Measurements from ENCODE around the gene CTNNA3.

Gene CTNNA3

GRCh38 chr10:66881814-66882213 is 814.2 kb downstream of the CTNNA3 start:
- Histone ChIP-seq H3K9me3 (ENCODE audit: control insufficient read depth, insufficient read depth, low read length) (no peaks in the 10 kb centered on the region), H3K4me1 (ENCODE audit: control insufficient read depth, low read length) (no peaks in the 10 kb centered on the region), H3K4me2 (ENCODE audit: low read length) (no peak overlapping the region), H3K79me2 (ENCODE audit: control insufficient read depth, low read length) (no peaks in the 10 kb centered on the region), H3K9me2 (replicated peaks; ENCODE audit: control insufficient read depth, low read length) (no peaks in the 10 kb centered on the region), H3K4me3 (ENCODE audit: low read length) (no peak overlapping the region), H3F3A (ENCODE audit: control insufficient read depth, insufficient read depth) (no peaks in the 10 kb centered on the region), H3K27ac (ENCODE audit: low read depth, low read length) (no peak overlapping the region), H4K20me1 (ENCODE audit: control insufficient read depth, insufficient read depth, low read depth, low read length) (no peaks in the 10 kb centered on the region), H3K36me3 (ENCODE audit: control insufficient read depth, low read length) (no peaks in the 10 kb centered on the region), H3K27me3 (ENCODE audit: control insufficient read depth, low read length) (no peaks in the 10 kb centered on the region)
- no peak for TF ChIP-seq EZH2phosphoT487 (IDR thresholded peaks at IDR 0.05; ENCODE audit: borderline replicate concordance, low read length)
- TF ChIP-seq, protein P1, sequence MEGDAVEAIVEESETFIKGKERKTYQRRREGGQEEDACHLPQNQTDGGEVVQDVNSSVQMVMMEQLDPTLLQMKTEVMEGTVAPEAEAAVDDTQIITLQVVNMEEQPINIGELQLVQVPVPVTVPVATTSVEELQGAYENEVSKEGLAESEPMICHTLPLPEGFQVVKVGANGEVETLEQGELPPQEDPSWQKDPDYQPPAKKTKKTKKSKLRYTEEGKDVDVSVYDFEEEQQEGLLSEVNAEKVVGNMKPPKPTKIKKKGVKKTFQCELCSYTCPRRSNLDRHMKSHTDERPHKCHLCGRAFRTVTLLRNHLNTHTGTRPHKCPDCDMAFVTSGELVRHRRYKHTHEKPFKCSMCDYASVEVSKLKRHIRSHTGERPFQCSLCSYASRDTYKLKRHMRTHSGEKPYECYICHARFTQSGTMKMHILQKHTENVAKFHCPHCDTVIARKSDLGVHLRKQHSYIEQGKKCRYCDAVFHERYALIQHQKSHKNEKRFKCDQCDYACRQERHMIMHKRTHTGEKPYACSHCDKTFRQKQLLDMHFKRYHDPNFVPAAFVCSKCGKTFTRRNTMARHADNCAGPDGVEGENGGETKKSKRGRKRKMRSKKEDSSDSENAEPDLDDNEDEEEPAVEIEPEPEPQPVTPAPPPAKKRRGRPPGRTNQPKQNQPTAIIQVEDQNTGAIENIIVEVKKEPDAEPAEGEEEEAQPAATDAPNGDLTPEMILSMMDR (IDR thresholded peaks at IDR 0.05; ENCODE audit: low read depth, low read length, poor library complexity, severe bottlenecking): no peak

DNA sequence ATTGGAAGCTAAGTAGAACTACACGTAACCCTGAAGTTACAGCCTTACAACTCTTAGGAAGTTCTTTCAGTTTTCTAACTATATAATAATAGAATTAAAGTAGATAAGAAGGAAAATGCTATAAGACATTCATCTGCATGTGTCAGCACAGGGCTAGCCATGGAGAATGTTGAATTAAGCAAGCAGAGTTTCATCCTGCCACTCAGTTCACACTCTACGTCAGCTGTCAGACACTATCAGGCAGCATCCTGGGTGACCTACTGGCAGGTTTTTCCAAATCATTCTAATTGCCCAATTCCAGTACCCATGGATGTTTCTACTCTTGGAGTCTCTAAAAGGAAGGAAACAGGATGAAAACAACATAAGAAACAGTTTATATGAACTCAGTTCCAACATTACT is 815.2 kb downstream of the CTNNA3 start:
- Histone ChIP-seq H3K27ac (ENCODE audit: low read depth, low read length) (no peak overlapping the region), H3K4me1 (ENCODE audit: control insufficient read depth, low read length) (no peaks in the 10 kb centered on the region), H3K79me2 (ENCODE audit: control insufficient read depth, low read length) (no peaks in the 10 kb centered on the region), H3K9me2 (replicated peaks; ENCODE audit: control insufficient read depth, low read length) (no peaks in the 10 kb centered on the region), H3K27me3 (ENCODE audit: control insufficient read depth, low read length) (no peaks in the 10 kb centered on the region), H4K20me1 (ENCODE audit: control insufficient read depth, insufficient read depth, low read depth, low read length) (no peaks in the 10 kb centered on the region), H3K36me3 (ENCODE audit: control insufficient read depth, low read length) (no peaks in the 10 kb centered on the region), H3F3A (ENCODE audit: control insufficient read depth, insufficient read depth) (no peaks in the 10 kb centered on the region), H3K4me3 (ENCODE audit: low read length) (no peak overlapping the region), H3K4me2 (ENCODE audit: low read length) (no peak overlapping the region), H3K9me3 (ENCODE audit: control insufficient read depth, insufficient read depth, low read length) (no peaks in the 10 kb centered on the region)
- no peak for TF ChIP-seq EZH2phosphoT487 (IDR thresholded peaks at IDR 0.05; ENCODE audit: borderline replicate concordance, low read length)
- TF ChIP-seq, protein P1 (IDR thresholded peaks at IDR 0.05; ENCODE audit: low read depth, low read length, poor library complexity, severe bottlenecking): no peak

- H3K4me3 ChIP-seq (ENCODE audit: low read length): no peak overlapping the region
- H3K27me3 ChIP-seq (ENCODE audit: control insufficient read depth, low read length): no peaks in the 10 kb centered on the region
- no peaks in the 10 kb centered on the region for H3K36me3 ChIP-seq (ENCODE audit: control insufficient read depth, low read length)
- no peaks in the 10 kb centered on the region for H3K79me2 ChIP-seq (ENCODE audit: control insufficient read depth, low read length)
- H3K27ac ChIP-seq (ENCODE audit: low read depth, low read length): no peak overlapping the region
- H3K4me1 ChIP-seq (ENCODE audit: control insufficient read depth, low read length): no peaks in the 10 kb centered on the region
- no peaks in the 10 kb centered on the region for H3F3A ChIP-seq (ENCODE audit: control insufficient read depth, insufficient read depth)
- no peaks in the 10 kb centered on the region for H3K9me3 ChIP-seq (ENCODE audit: control insufficient read depth, insufficient read depth, low read length)
- TF ChIP-seq, protein P1 (IDR thresholded peaks at IDR 0.05; ENCODE audit: low read depth, low read length, poor library complexity, severe bottlenecking): no peak
- TF ChIP-seq EZH2phosphoT487 (IDR thresholded peaks at IDR 0.05; ENCODE audit: borderline replicate concordance, low read length): no peak
- no peaks in the 10 kb centered on the region for H3K9me2 ChIP-seq (replicated peaks; ENCODE audit: control insufficient read depth, low read length)
- H4K20me1 ChIP-seq (ENCODE audit: control insufficient read depth, insufficient read depth, low read depth, low read length): no peaks in the 10 kb centered on the region
- H3K4me2 ChIP-seq (ENCODE audit: low read length): no peak overlapping the region
Observed at GRCh38 chr10:66880292-66880691, 815.7 kb downstream of the CTNNA3 start.

GRCh38 chr10:66877361-66877760 is 818.6 kb downstream of the CTNNA3 start:
- Histone ChIP-seq H3K4me3 (ENCODE audit: low read length) (no peak overlapping the region), H3K36me3 (ENCODE audit: control insufficient read depth, low read length) (no peaks in the 10 kb centered on the region), H3F3A (ENCODE audit: control insufficient read depth, insufficient read depth) (no peaks in the 10 kb centered on the region), H3K27ac (ENCODE audit: low read depth, low read length) (no peak overlapping the region), H3K9me2 (replicated peaks; ENCODE audit: control insufficient read depth, low read length) (no peaks in the 10 kb centered on the region), H3K9me3 (ENCODE audit: control insufficient read depth, insufficient read depth, low read length) (no peaks in the 10 kb centered on the region), H3K27me3 (ENCODE audit: control insufficient read depth, low read length) (no peaks in the 10 kb centered on the region), H3K79me2 (ENCODE audit: control insufficient read depth, low read length) (no peaks in the 10 kb centered on the region), H4K20me1 (ENCODE audit: control insufficient read depth, insufficient read depth, low read depth, low read length) (no peaks in the 10 kb centered on the region), H3K4me2 (ENCODE audit: low read length) (no peak overlapping the region), H3K4me1 (ENCODE audit: control insufficient read depth, low read length) (no peaks in the 10 kb centered on the region)
- TF ChIP-seq, protein P1 (IDR thresholded peaks at IDR 0.05; ENCODE audit: low read depth, low read length, poor library complexity, severe bottlenecking): no peak
- TF ChIP-seq EZH2phosphoT487 (IDR thresholded peaks at IDR 0.05; ENCODE audit: borderline replicate concordance, low read length): no peak

Measured in DOHH2 (cell line).